ENCODE results near the gene IL34.

Gene IL34

GRCh38 chr16:70678898-70679670 is 32.7 kb downstream of the IL34 start:
- DNase-seq: no peak

GRCh38 chr16:70679671-70680494 is 33.5 kb downstream of the IL34 start:
- DNase-seq: no peak

- DNase-seq: no peak
Measured at GRCh38 chr16:70680495-70681381, 34.4 kb downstream of the IL34 start.

- no peak for DNase-seq
Measured at GRCh38 chr16:70681382-70682238, 35.3 kb downstream of the IL34 start.

- DNase-seq: no peak
Measured at GRCh38 chr16:70682239-70683145, 36.1 kb downstream of the IL34 start.

- DNase-seq: no peak
Measured at GRCh38 chr16:70683146-70683944, 37.0 kb downstream of the IL34 start.

GRCh38 chr16:70684146-70685060 is 38.0 kb downstream of the IL34 start:
- DNase-seq: no peak

GRCh38 chr16:70685061-70685937 is 38.9 kb downstream of the IL34 start:
- DNase-seq: no peak

- DNase-seq: no peak
Measured at GRCh38 chr16:70685938-70686375, 39.6 kb downstream of the IL34 start, which contains the start of gene MTSS2. Gene MTSS2, minus strand, starts transcription at chr16:70686053. Its CDS starts 262 bp downstream, at chr16:70685791.

GRCh38 chr16:70686376-70687101 is 40.2 kb downstream of the IL34 start:
- no peak for DNase-seq

- no peak for DNase-seq
Measured at GRCh38 chr16:70687102-70687511, 40.7 kb downstream of the IL34 start.

- no peak for DNase-seq
Measured at GRCh38 chr16:70687671-70688245, 41.4 kb downstream of the IL34 start.

GRCh38 chr16:70688246-70688742 is 41.9 kb downstream of the IL34 start:
- DNase-seq: no peak

- DNase-seq: no peak
Measured at GRCh38 chr16:70689035-70689969, 42.9 kb downstream of the IL34 start.
